HepG2 (cell line): ENCODE results near the gene EPS8L1. TPM values are rescaled to one million over a fixed set of nuclear protein-coding genes. Genes with fewer than 3 reads are reported as not detected.
A peak's percentile ranks its signal among the peaks of the same experiment; 100 is the strongest.

Source experiments
- ATAC-seq: fragments of 200-7000 bp; cut with Tn5 transposase; 3 replicates; pipeline ENCODE4 v1.9.1; 2020; ENCODE audit warnings: mild to moderate bottlenecking, moderate library complexity
- BruUV-seq: library from RNA; stranded (reverse); fragments of 400-500 nt; replicated peaks from 2 replicates; lab custom pipeline; 2021; lab: Mats Ljungman, UMichigan
- CTCF ChIA-PET: fragments of 300-600 bp; formaldehyde crosslinking; extraction: SDS; loops from one replicate; lab custom pipeline; 2021; ENCODE audit warnings: low total read pairs, inconsistent platforms, low intra/inter-chr PET ratio; lab: Yijun Ruan, JAX
- POLR2A ChIA-PET: fragments of 350-600 bp; sonication (Branson Sonifier 250); formaldehyde crosslinking; loops from one replicate; lab custom pipeline; 2020; ENCODE audit warnings: antibody characterized with exemption, inconsistent platforms; lab: Yijun Ruan, JAX
- DNase-seq: peaks from one replicate; pipeline ENCODE4 v3.0.0-alpha.2; 2015; ENCODE audit warnings: low spot score
- FAIRE-seq: peaks from 3 replicates; lab custom pipeline; 2011; peaks lifted over from hg19 to GRCh38; lab: Jason Lieb, UNC
- H2AFZ ChIP-seq: one replicate; pipeline ENCODE4 v1.6.1; 2011; ENCODE audit warnings: low read length, inconsistent platforms
- H3K27ac ChIP-seq: fragments of 300-600 bp; 3 replicates; pipeline ENCODE4 v1.8.0; 2011; ENCODE audit warnings: mixed run types, mild to moderate bottlenecking, mixed read lengths, low read length, inconsistent platforms; ENCODE audit not compliant: insufficient read depth; ENCODE audit errors: extremely low read length
- H3K27me3 ChIP-seq, 2 experiments: fragments of 200-600 bp in 1 of 2; 2 replicates in 1 of 2; 3 replicates in 1 of 2; pipeline versions ENCODE4 v1.6.0 to v1.8.0; 2011; ENCODE audit warnings: low read length in 2 of 2, mild to moderate bottlenecking in 2 of 2, moderate library complexity in 2 of 2, inconsistent platforms in 1 of 2; ENCODE audit not compliant: insufficient read depth in 2 of 2, control insufficient read depth in 1 of 2
- H3K36me3 ChIP-seq, 2 experiments: fragments of 200-600 bp in 1 of 2; replicated peaks in 1 of 2; 2 replicates in 1 of 2; 3 replicates in 1 of 2; pipeline versions ENCODE4 v1.5.1 to v1.8.0; 2011; ENCODE audit warnings: low read length in 2 of 2, inconsistent platforms in 1 of 2; ENCODE audit not compliant: insufficient read depth in 2 of 2, control insufficient read depth in 1 of 2
- H3K4me1 ChIP-seq: 2 replicates; pipeline ENCODE4 v1.5.1; 2012; ENCODE audit warnings: low read length, inconsistent platforms; ENCODE audit not compliant: insufficient read depth
- H3K4me2 ChIP-seq: 2 replicates; pipeline ENCODE4 v1.6.0; 2011; ENCODE audit warnings: low read depth, low read length, inconsistent platforms
- H3K4me3 ChIP-seq, 3 experiments: fragments of 200-600 bp in 1 of 3; sonication (generic), shearing (Covaris generic) in 1 of 3; replicated peaks in 1 of 3; 2 replicates each; pipeline ENCODE4 v1.5.1; 2011 to 2016; ENCODE audit warnings: low read length in 3 of 3, inconsistent platforms in 2 of 3, low read depth in 2 of 3, mild to moderate bottlenecking in 2 of 3, control low read depth in 1 of 3, mixed read lengths in 1 of 3; ENCODE audit not compliant: insufficient read depth in 1 of 3
- H3K79me2 ChIP-seq: one replicate; pipeline ENCODE4 v1.6.1; 2011; ENCODE audit warnings: low read length, inconsistent platforms; ENCODE audit not compliant: insufficient read depth
- H3K9ac ChIP-seq: 2 replicates; pipeline ENCODE4 v1.6.0; 2011; ENCODE audit warnings: mild to moderate bottlenecking, low read depth, low read length, inconsistent platforms; ENCODE audit not compliant: insufficient read depth
- H3K9me3 ChIP-seq: 2 replicates; pipeline ENCODE4 v1.5.1; 2012; ENCODE audit warnings: mild to moderate bottlenecking, low read length
- H4K20me1 ChIP-seq: 2 replicates; pipeline ENCODE4 v1.6.0; 2011; ENCODE audit warnings: inconsistent platforms, mild to moderate bottlenecking, low read length, moderate library complexity; ENCODE audit not compliant: insufficient read depth
- FOXK1 ChIP-seq: sonication (generic); formaldehyde crosslinking; IDR thresholded peaks from 2 replicates; pipeline ENCODE4 v1.4.0; 2020; ENCODE audit warnings: low read depth, missing genetic modification reagents, borderline replicate concordance
- GATAD1 ChIP-seq: IDR thresholded peaks from 2 replicates; pipeline ENCODE4 v1.6.1; 2016; ENCODE audit warnings: missing genetic modification reagents, missing compliant biosample characterization
- SRY ChIP-seq: sonication (generic); formaldehyde crosslinking; IDR thresholded peaks from 2 replicates; pipeline ENCODE4 v1.8.0; 2022; ENCODE audit warnings: mild to moderate bottlenecking, missing genetic modification reagents
- ZBTB38 ChIP-seq: sonication (generic); formaldehyde crosslinking; IDR thresholded peaks from 2 replicates; pipeline ENCODE4 v1.5.1; 2020; ENCODE audit warnings: mild to moderate bottlenecking, missing genetic modification reagents
- ZFP36 ChIP-seq: fragments of 150-350 bp; IDR thresholded peaks from 2 replicates; pipeline ENCODE4 v1.6.1; 2018; ENCODE audit warnings: borderline replicate concordance, low read length, low read depth; ENCODE audit not compliant: partially characterized antibody
- ZNF121 ChIP-seq: sonication (generic); formaldehyde crosslinking; IDR thresholded peaks from 2 replicates; pipeline ENCODE4 v1.5.0; 2020; ENCODE audit warnings: mild to moderate bottlenecking, missing genetic modification reagents
- ZNF143 ChIP-seq: sonication (generic); formaldehyde crosslinking; IDR thresholded peaks from 2 replicates; pipeline ENCODE4 v1.4.0; 2020; ENCODE audit warnings: missing genetic modification reagents
- ZSCAN21 ChIP-seq: sonication (generic); formaldehyde crosslinking; IDR thresholded peaks from 2 replicates; pipeline ENCODE4 v1.8.0; 2022; ENCODE audit warnings: mild to moderate bottlenecking, missing genetic modification reagents, moderate library complexity, borderline replicate concordance
- WGBS: methylation state at CpG from one replicate; pipeline ENCODE4 v1.1.6; 2017; ENCODE audit warnings: low lambda C conversion rate; 5-methylcytosine and 5-hydroxymethylcytosine counted together
- in situ Hi-C: cut with HindIII; loops from 2 replicates; pipeline ENCODE4 v1.10.0; 2017; ENCODE audit warnings: low pct_unique_long_range_greater_than_20kb; ENCODE audit not compliant: extremely low pct_ligation_motif_present
- intact Hi-C: fragments of 100-400 bp; cut with micrococcal nuclease; formaldehyde crosslinking; loops from one replicate; pipeline ENCODE4 v1.10.0; 2022; ENCODE audit not compliant: unreplicated experiment
- polyA plus RNA-seq, 8 experiments: library from polyadenylated mRNA; depleted of rRNA in 3 of 8; stranded (reverse) in 7 of 8; unstranded in 1 of 8; fragments of >200 nt; fragmentation: Illumina TruSeq in 4 of 8; extraction: Trizol in 4 of 8; gene quantifications; 2 replicates each; pipeline versions ENCODE4 v1.2.1 to v1.2.3, GENCODE V29; 2011 to 2016; ENCODE audit warnings: low read depth in 4 of 8, missing spikeins in 1 of 8, mixed read lengths in 1 of 8; ENCODE audit not compliant: insufficient read depth in 1 of 8
- total RNA-seq, 5 experiments: library from RNA; depleted of rRNA; stranded (reverse); fragments of >200 nt; fragmentation: Illumina TruSeq; extraction: Trizol; gene quantifications; 2 replicates each; pipeline ENCODE4 v1.2.3, GENCODE V29; 2016; ENCODE audit warnings: low read depth in 1 of 5
- TF ChIP-seq, protein P1 (sequence below): sonication (generic); formaldehyde crosslinking; IDR thresholded peaks from 2 replicates; pipeline ENCODE4 v1.9.0; 2021; ENCODE audit warnings: missing genetic modification reagents, mild to moderate bottlenecking, borderline replicate concordance
- TF ChIP-seq, protein P2 (sequence below): IDR thresholded peaks from 2 replicates; pipeline ENCODE4 v1.6.1; 2018; ENCODE audit warnings: missing genetic modification reagents, mild to moderate bottlenecking, missing compliant biosample characterization
- TF ChIP-seq, protein P3 (sequence below): sonication (generic); formaldehyde crosslinking; IDR thresholded peaks from 2 replicates; pipeline ENCODE4 v1.8.0; 2022; ENCODE audit warnings: missing genetic modification reagents, low read depth, mild to moderate bottlenecking, borderline replicate concordance
- TF ChIP-seq, protein P4 (sequence below): sonication (generic); formaldehyde crosslinking; IDR thresholded peaks from 2 replicates; pipeline ENCODE4 v1.5.0; 2020; ENCODE audit warnings: mild to moderate bottlenecking, missing genetic modification reagents, borderline replicate concordance
- TF ChIP-seq, protein P5 (sequence below): sonication (generic); formaldehyde crosslinking; conservative IDR thresholded peaks from 2 replicates; pipeline ENCODE4 v1.4.0; 2020; ENCODE audit warnings: missing genetic modification reagents

EPS8L1 gene
- total and polyA plus RNA-seq, 2 of the 13 experiments (the other 11 are each of a cell fraction or from before 2014, with no cell fraction given), result 3.0 to 6.3 TPM

DNA sequence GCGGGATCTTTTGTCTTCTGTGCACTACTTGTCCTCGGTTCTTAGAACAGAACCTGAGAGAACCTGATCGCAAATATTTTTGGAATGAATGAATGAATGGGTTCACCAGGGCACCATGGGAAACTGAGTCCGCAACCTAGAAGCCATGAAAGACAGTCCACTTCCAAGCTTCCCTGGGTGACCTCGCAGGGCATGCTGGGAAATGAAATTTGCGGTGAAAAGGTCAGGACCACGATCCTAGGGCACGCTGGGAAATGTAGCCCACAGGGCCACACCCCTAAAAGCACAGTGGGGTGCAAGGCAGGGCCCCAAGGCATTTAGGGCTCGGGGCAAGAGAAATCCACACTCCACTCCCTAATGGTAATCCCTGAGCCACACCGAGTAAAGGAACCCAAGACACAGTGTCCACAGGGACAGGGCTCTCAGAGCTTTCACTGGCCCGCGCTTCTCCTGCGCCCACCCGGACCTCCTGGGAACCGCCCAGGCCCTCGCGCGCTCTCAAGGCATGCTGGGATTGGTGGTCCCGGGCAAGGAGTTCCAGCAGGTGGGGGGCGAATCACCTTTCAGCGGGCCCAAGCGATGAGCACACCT lies 42.8 kb downstream of the EPS8L1 start:
- Histone ChIP-seq H3K36me3 (no peaks in the 10 kb centered on the region), H3K9ac (peak overlapping the region; percentile 73), H3K79me2 (peaks cover 29% of the 10 kb centered on the region), H3K4me1 (peaks cover 43% of the 10 kb centered on the region), H3K27ac (no peak overlapping the region), H2AFZ (no peak overlapping the region), H3K4me3 (peak overlapping the region; percentile 86 to 99 (median 98)), H3K9me3 (no peaks in the 10 kb centered on the region), H3K4me2 (peak overlapping the region; percentile 81), H4K20me1 (peaks cover 14% of the 10 kb centered on the region), H3K27me3 (peaks cover 0 to 12% of the 10 kb centered on the region in 2 experiments; a peak in 2 of 5 replicates)
- POLR2A ChIA-PET, result interaction anchor here (1.3 to 1.7 kb wide), 5 partner anchors 55 to 358 kb away, joined by 3 to 7 read pairs (median 3); partner anchors contain the start of genes ISOC2, RDH13 and ZNF628
- WGBS, result 86% methylated on average over 15 of the region's 22 CpGs
- intact Hi-C loops (no loop called here), in situ Hi-C loops (no loop called here)
- no TSS peak for BruUV-seq
- ATAC-seq, result no peak
- CTCF ChIA-PET, result no interaction called here
- no peak for FAIRE-seq
- no peak for DNase-seq
- TF ChIP-seq, protein P1, sequence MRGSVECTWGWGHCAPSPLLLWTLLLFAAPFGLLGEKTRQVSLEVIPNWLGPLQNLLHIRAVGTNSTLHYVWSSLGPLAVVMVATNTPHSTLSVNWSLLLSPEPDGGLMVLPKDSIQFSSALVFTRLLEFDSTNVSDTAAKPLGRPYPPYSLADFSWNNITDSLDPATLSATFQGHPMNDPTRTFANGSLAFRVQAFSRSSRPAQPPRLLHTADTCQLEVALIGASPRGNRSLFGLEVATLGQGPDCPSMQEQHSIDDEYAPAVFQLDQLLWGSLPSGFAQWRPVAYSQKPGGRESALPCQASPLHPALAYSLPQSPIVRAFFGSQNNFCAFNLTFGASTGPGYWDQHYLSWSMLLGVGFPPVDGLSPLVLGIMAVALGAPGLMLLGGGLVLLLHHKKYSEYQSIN (CRISPR knock-in tag), result no peak
- TF ChIP-seq, protein P2, sequence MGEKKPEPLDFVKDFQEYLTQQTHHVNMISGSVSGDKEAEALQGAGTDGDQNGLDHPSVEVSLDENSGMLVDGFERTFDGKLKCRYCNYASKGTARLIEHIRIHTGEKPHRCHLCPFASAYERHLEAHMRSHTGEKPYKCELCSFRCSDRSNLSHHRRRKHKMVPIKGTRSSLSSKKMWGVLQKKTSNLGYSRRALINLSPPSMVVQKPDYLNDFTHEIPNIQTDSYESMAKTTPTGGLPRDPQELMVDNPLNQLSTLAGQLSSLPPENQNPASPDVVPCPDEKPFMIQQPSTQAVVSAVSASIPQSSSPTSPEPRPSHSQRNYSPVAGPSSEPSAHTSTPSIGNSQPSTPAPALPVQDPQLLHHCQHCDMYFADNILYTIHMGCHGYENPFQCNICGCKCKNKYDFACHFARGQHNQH (CRISPR knock-in tag), result no peak
- TF ChIP-seq ZSCAN21 (CRISPR knock-in tag) (no peak), ZBTB38 (CRISPR knock-in tag) (peak; percentile 61; the same call in 1 of the 2 replicates), FOXK1 (CRISPR knock-in tag) (no peak), GATAD1 (CRISPR knock-in tag) (no peak), ZFP36 (no peak), SRY (CRISPR knock-in tag) (no peak), ZNF121 (CRISPR knock-in tag) (no peak), ZNF143 (peak; percentile 76)
- TF ChIP-seq, protein P3, sequence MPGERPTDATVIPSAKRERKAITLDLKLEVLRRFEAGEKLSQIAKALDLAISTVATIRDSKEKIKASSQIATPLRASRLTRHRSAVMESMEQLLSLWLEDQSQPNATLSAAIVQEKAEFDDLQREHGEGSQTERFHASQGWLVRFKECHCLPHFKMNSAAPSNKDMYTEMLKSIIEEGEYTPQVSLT (CRISPR knock-in tag), result no peak
- TF ChIP-seq, protein P4, sequence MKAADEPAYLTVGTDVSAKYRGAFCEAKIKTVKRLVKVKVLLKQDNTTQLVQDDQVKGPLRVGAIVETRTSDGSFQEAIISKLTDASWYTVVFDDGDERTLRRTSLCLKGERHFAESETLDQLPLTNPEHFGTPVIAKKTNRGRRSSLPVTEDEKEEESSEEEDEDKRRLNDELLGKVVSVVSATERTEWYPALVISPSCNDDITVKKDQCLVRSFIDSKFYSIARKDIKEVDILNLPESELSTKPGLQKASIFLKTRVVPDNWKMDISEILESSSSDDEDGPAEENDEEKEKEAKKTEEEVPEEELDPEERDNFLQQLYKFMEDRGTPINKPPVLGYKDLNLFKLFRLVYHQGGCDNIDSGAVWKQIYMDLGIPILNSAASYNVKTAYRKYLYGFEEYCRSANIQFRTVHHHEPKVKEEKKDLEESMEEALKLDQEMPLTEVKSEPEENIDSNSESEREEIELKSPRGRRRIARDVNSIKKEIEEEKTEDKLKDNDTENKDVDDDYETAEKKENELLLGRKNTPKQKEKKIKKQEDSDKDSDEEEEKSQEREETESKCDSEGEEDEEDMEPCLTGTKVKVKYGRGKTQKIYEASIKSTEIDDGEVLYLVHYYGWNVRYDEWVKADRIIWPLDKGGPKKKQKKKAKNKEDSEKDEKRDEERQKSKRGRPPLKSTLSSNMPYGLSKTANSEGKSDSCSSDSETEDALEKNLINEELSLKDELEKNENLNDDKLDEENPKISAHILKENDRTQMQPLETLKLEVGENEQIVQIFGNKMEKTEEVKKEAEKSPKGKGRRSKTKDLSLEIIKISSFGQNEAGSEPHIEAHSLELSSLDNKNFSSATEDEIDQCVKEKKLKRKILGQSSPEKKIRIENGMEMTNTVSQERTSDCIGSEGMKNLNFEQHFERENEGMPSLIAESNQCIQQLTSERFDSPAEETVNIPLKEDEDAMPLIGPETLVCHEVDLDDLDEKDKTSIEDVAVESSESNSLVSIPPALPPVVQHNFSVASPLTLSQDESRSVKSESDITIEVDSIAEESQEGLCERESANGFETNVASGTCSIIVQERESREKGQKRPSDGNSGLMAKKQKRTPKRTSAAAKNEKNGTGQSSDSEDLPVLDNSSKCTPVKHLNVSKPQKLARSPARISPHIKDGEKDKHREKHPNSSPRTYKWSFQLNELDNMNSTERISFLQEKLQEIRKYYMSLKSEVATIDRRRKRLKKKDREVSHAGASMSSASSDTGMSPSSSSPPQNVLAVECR (CRISPR knock-in tag), result no peak
- TF ChIP-seq, protein P5, sequence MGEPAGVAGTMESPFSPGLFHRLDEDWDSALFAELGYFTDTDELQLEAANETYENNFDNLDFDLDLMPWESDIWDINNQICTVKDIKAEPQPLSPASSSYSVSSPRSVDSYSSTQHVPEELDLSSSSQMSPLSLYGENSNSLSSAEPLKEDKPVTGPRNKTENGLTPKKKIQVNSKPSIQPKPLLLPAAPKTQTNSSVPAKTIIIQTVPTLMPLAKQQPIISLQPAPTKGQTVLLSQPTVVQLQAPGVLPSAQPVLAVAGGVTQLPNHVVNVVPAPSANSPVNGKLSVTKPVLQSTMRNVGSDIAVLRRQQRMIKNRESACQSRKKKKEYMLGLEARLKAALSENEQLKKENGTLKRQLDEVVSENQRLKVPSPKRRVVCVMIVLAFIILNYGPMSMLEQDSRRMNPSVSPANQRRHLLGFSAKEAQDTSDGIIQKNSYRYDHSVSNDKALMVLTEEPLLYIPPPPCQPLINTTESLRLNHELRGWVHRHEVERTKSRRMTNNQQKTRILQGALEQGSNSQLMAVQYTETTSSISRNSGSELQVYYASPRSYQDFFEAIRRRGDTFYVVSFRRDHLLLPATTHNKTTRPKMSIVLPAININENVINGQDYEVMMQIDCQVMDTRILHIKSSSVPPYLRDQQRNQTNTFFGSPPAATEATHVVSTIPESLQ (CRISPR knock-in tag), result no peak
